IPS-20b (cell line): ENCODE data around the gene DDX41.

Experiments
- H3K27ac ChIP-seq: one replicate; pipeline ENCODE4 v1.5.1; 2013; ENCODE audit warnings: low read length
- H3K27me3 ChIP-seq: 2 replicates; pipeline ENCODE4 v1.6.1; 2013; ENCODE audit warnings: mild to moderate bottlenecking, low read length, inconsistent platforms; ENCODE audit not compliant: insufficient read depth
- H3K36me3 ChIP-seq: 2 replicates; pipeline ENCODE4 v1.6.1; 2013; ENCODE audit warnings: low read depth, mild to moderate bottlenecking, inconsistent platforms, low read length, moderate library complexity; ENCODE audit not compliant: insufficient read depth
- H3K4me1 ChIP-seq: 2 replicates; pipeline ENCODE4 v1.6.1; 2013; ENCODE audit warnings: mild to moderate bottlenecking, control low read depth, inconsistent platforms, low read length, moderate library complexity; ENCODE audit not compliant: insufficient read depth
- H3K4me3 ChIP-seq: 2 replicates; pipeline ENCODE4 v1.5.1; 2013; ENCODE audit warnings: mild to moderate bottlenecking, low read length, inconsistent platforms
- H3K9ac ChIP-seq: 2 replicates; pipeline ENCODE4 v1.6.1; 2013; ENCODE audit warnings: low read depth, mild to moderate bottlenecking, inconsistent platforms, low read length, moderate library complexity
- H3K9me3 ChIP-seq: 2 replicates; pipeline ENCODE4 v1.6.1; 2013; ENCODE audit warnings: mild to moderate bottlenecking, low read depth, low read length, inconsistent platforms; ENCODE audit not compliant: insufficient read depth

The DDX41 gene

GRCh38 chr5:177467436-177467835 lies 49.3 kb downstream of the DDX41 start:
- Histone ChIP-seq H3K27ac (no peak overlapping the region), H3K4me1 (peaks cover 25% of the 10 kb centered on the region), H3K9me3 (no peaks in the 10 kb centered on the region), H3K4me3 (no peak overlapping the region), H3K36me3 (peaks cover 87% of the 10 kb centered on the region), H3K27me3 (no peaks in the 10 kb centered on the region), H3K9ac (no peak overlapping the region)

GRCh38 chr5:177466861-177467260 lies 49.9 kb downstream of the DDX41 start:
- H3K4me3 ChIP-seq = no peak overlapping the region
- peaks cover 22% of the 10 kb centered on the region for H3K4me1 ChIP-seq
- H3K36me3 ChIP-seq = peaks cover 88% of the 10 kb centered on the region
- no peaks in the 10 kb centered on the region for H3K27me3 ChIP-seq
- no peak overlapping the region for H3K9ac ChIP-seq
- no peaks in the 10 kb centered on the region for H3K9me3 ChIP-seq
- no peak overlapping the region for H3K27ac ChIP-seq

- Histone ChIP-seq H3K4me3 (no peak overlapping the region), H3K27me3 (no peaks in the 10 kb centered on the region), H3K9ac (no peak overlapping the region), H3K4me1 (peaks cover 8% of the 10 kb centered on the region), H3K36me3 (peaks cover 86% of the 10 kb centered on the region), H3K9me3 (no peaks in the 10 kb centered on the region), H3K27ac (no peak overlapping the region)
Measured at GRCh38 chr5:177465044-177465443, 51.7 kb downstream of the DDX41 start.

- Histone ChIP-seq H3K27me3 (no peaks in the 10 kb centered on the region), H3K4me1 (peaks cover 3% of the 10 kb centered on the region; the same call in 1 of the 2 replicates), H3K4me3 (no peak overlapping the region), H3K9me3 (no peaks in the 10 kb centered on the region), H3K9ac (no peak overlapping the region), H3K36me3 (peaks cover 84% of the 10 kb centered on the region), H3K27ac (no peak overlapping the region)
Measured at GRCh38 chr5:177462021-177462670, 54.6 kb downstream of the DDX41 start.
